Measurements from ENCODE around the gene ADGRD1. TPM values are rescaled to one million over a fixed set of nuclear protein-coding genes. Genes with fewer than 3 reads are reported as not detected.
A peak's percentile ranks its signal among the peaks of the same experiment; 100 is the strongest.

ADGRD1 gene
- total RNA-seq, 1 experiment from 2014 or later = 11.8 TPM

DNA sequence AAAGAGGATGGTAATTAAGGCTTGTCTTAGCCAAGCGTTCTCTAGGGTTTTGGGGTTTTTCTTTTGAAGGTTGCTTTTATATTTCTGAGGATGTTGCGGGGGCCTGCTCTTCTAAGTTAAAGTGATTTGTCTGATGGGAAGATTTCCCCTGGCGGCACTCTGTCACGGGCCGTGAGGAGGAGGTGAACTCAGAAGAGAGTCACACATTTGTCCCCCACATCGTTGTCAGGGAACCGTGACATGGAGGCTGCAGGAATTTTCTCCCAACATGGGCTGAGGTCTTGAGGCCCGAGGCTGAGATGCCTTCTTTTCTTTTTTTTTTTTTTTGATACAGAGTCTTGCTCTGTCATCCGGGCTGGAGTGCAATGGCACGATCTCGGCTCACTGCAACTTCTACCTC, 71.5 kb downstream of the ADGRD1 start:
- no peak for DNase-seq (ENCODE audit: low read depth)

DNA sequence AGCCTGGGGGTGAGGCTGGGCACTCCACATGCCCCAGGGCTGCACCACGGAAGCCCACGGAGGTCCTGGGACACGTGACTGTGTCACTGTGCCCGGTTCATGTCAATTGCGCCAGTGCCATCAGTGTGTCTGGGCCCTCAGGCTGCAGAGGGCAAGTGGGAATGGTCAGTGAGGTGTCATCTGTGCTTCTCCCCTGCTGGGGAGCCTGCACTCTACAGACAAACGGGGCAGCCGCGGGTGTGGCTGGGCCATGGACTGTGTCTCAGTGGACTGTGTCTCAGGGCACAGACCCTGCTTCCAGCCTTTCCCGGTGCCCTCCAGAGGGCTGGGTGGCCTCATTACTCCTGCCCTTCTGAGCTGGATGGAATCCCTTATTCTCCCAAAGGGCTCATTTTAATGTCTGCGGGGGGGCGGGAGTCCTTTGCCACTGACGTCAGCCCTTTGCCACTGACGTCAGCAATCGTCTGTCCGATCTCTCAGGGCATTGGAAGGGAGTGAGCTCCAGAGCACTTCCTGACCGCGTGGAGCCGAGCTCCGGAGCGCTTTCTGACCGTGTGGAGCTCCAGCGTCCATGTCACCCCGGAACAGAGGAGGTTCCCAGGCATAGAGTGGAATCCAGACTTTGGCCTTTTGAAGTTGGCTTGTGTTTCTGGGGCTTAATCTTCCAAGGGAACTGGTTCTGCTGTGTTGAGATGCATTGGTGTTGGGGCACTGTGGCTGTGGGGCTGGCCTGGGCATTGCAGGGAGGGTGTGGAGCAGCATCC, 72.4 kb downstream of the ADGRD1 start:
- DNase-seq (ENCODE audit: low read depth) = peak; percentile 41

DNA sequence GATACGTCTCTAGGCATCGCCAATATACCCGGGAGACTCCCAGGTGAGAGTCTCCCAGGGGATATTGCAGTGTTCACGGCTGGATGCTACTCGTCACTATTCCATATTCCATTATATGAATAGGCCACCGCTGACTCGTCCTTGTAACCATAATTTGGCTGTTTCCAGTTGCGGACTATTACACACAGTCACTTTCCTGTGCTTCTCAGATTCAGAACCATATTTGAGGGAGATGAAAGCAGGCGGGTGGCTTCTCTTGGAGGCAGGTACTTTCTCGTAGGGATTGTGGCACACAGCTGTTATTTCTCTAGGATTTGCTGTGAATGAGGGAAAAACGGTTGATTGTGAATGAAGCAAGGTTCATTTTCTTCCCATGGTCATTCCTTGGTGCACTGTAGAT, 73.0 kb downstream of the ADGRD1 start:
- no peak for DNase-seq (ENCODE audit: low read depth)

DNA sequence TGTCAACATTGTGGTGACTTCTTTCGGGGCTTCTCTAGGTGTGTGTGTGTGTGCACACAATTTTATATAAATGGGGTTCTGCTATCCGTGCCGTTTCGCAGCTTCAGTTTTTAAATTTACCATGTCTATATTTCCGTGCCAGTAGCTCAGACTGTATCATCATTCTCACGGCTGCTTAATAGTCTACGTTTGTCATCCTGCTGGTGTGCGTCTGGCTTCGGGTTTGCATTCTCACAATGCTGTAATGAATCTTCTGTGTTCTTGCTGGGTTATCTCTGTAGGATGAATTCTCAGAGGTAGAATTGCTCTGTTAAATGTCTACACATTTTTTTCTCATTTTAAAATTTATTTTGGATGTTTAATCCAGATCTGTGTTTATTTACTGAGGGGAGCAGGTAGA, 73.6 kb downstream of the ADGRD1 start:
- no peak for DNase-seq (ENCODE audit: low read depth)

DNA sequence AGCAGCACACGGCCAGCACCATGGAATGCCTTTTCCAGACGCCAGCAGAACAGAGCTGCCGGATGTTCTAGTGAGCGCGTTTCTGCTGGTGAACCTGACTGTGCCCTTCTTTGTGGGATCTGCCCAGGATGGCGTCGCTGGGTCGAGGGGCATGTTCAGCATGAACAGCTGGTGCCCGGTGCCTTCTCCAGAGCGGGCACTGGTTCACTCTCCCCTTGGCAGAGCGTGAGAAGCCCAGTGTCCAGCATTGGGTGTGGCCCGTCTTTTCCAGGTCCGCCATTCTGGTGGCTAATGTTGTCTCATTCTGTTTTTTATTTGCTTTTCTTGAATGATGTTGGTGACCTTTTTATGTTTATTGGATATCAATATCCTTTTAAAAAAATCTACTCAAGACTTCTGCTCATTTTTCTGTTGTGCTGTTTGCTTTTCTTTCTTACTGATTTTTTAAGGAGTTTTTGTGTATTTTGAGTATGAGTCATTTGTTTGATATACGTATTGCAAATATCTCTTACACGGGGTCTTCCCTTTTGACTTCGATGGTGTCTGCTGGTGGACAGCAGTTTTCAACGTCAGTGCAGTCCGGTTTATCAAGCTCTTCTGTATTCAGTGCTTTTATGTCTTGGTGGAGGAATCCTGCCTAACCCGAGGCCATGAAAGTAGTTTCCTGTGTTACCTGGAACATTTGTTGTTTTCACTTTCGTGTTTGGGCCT, 74.3 kb downstream of the ADGRD1 start:
- DNase-seq (ENCODE audit: low read depth) = no peak

DNA sequence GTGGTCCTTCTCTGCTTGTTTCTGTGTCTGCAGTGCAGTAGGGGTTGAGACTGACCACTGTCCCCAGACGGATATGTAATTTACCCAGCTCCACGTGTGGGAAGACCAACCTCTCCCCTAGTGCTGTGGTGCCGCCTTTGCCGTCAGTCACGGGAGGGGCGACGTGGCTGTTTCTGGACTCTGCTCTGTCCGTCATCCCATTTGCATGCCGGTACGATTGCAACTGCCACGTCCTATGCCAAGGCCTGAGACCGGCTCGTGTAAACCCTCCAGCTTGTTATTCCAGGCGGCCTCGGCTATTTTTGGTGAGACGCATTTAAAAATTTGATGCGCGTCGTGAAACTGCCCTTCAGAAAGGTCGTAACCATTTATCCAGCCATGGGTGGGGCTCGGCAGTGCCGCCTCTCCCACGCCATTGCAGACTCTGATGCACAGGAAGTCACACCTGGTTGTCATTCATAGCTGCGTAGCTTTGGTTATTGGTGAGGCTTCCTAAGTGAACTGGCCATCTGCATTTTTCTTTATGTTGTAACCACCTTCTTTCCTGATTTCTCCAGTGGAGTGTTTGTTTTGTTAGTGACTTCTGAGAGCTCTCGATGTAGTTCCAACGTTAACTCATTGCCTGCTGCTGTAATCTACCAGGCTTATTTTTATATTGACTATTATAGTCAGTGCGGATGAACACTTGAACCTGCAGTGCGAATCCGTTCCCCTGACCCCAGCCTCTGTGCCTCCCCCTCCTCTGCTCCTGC, 75.1 kb downstream of the ADGRD1 start:
- no peak for DNase-seq (ENCODE audit: low read depth)

DNA sequence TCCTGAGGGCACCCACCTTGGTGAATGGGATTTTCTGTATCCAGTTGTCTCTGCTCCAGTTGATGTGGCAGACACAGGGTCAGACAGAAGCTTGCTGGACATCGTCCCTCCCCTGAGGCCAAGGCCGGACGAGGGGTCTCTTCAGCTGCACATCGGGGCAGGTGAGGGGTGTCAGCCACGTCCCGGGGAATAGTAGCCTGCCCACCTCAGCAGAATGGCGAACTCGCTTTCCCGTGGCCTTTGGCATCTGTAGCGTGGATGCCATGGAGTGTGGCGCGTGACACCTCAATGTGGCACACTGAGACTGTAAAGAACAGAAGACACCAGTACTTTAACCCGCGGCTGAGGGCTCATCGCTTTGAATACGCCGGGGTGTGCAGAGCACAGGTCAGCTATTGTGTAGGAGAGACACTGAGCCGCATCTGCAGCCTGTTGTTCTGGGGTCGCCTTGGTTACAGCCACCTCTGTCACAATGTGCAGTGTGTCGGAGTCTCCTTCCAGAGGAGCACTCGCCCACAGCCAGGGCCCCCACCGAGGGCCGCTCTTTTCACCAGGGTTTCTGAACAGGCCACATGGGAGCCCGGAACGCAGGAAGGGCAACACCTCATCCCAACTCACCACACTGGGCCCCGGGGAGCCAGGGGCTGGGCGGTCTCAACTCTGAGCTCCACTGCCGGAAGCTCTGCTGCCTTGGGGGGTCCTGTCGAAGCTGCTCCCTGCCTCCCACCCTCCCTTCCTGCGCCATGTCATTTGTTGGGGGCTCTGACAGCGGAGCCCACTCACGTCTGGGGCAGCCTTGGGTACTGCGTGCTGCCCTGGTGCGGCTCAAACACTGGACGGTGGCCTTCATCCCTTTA, 77.0 kb downstream of the ADGRD1 start:
- no peak for DNase-seq (ENCODE audit: low read depth)

DNA sequence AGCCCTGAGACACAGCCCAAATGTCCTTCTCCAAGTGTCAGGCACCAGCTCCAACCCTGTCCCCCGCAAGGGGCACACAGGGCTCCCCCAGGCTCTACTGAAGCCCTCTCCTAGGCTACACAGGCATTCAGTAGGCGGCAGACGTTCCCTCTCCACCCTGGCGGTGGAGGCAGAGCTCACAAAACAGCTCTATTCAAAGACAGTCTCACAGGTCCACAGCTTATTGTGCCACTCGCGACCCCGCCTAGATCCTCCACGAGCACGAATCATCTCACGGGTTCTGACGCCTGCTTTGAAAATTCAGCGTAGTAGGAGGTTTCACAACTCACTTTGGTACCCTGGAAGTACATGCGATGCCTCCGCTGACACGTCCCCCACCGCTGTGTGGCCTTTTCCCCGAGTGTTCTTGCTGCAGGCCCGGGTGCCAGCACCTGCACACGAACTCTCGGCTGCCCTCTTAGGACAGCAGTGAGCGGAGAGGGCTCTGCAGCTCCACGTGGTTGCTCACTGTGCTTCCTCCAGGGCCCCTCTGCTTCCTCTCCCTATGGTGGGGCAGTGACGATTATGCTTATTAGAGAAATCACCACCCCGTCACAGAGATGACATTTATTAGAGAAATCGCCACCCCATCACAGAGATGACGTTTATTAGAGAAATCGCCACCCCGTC, 78.5 kb downstream of the ADGRD1 start:
- no peak for DNase-seq (ENCODE audit: low read depth)

DNA sequence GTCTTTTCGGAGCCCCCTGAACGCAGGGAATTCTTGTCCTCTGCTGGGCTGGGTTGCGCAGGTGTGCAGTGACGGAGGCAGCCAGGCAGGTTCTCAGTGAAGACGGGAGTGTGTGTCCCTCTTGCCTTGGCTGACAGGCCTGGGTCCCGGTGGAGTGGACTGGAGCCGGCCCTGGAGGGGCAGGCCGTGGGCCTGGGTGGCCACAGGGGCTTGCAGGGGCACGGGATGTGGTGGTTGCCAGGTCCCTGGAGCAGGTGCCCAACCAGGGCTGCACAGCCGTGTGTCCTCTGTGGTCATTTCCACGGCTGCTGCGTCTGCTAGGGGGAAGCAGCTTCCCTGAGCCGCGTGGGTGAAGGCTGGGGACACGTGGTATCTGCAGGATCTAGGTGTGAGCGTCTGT, 79.8 kb downstream of the ADGRD1 start:
- DNase-seq (ENCODE audit: low read depth) = no peak

DNA sequence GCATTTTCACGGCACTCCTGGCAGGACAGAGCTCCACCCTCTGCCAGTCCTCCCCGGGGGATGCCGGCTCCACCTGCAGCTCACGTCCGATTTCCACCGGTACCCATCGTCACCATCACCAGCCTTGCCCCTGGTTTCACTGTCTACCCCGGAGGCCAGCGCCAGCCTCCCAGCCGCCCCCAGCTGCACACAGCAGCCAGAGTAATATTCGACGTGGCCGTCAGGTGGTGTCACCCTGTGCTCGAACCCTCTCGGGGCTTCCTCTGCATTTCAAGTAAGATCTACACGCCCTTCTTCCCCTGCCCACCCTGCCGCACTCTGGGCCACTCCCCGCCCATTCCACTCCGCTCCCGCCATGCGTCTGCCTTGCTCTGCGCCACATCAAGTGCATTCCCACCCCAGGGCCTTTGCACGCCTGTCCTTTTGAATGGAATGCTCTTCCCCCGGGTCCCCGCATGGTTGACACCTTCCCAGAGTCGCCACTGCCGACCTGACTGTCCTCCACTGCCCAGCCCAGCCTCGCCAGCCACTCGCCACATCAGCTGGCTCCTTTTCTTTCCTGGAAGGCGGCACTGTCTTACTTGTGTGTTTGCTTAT, 80.3 kb downstream of the ADGRD1 start:
- DNase-seq (ENCODE audit: low read depth) = no peak

DNA sequence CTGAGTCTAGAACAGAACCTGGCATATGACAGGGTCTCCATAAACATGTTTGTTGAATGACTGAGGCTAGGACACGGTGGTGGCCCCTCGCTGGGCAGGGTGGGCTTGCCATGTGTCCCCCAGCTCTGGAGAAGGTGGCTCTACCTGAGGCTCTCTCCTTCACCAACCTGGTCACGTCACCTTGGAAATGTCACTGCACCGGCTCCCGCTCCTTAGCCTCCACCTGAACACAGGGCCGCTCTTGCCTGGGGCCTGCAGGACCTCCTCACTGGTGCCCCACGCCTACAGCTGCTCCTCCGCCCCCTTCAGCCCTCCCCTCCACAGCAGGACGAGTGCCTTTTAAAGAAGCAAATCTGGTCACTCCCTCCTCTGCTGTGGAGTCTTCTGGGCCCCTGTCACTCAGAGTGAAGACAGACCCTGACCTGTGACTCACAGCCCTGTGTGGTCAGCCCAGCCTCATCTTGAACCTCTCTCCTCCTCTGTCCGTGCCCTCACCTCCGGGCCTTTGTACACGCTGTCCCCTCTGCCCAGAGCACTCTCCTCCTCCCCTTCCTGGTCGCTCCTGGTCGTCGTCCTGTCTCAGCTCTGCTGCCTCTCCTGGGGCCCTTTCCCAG, 81.0 kb downstream of the ADGRD1 start:
- DNase-seq (ENCODE audit: low read depth) = no peak

DNA sequence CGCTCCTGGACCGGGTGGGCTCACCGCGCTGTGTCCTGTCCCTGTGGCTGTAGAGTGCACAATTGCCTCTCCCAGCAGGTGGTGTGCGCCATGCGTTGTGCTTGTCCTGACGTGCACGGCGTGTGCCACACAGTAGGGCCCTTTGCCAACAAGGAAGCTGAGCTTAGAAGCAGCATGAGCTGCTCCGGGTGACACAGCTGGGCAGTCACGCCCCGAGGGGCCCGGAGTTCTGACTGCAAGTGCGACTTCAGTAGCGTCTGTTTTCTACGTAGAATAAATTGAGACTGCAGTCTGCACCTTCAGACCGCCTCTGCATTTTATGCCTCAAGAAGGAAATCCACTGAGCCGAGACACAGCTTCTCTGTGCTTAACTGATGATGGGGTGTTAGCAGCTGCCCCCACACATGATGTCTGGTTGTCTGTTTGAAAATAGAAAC, 81.6 kb downstream of the ADGRD1 start:
- DNase-seq (ENCODE audit: low read depth) = no peak

DNA sequence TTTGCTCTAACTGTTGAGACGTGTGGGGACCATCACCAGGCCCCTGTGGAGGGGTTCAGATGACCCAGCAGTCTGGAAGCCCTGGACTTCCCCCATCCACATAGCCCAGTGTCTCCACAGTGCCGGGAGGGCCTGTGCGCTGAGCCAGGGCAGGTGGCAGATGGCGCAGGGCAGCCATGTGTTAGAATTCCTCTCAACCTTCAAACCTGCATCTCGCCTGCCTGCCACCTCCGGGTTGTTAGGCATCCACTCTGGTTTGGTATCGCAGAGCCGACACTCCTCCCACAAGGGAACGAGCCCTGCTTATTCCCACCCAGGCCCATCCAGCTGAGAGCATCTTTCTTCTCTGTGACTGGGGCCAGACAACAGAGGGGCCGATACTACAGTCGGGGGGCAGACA, 84.5 kb downstream of the ADGRD1 start:
- DNase-seq (ENCODE audit: low read depth) = no peak

DNA sequence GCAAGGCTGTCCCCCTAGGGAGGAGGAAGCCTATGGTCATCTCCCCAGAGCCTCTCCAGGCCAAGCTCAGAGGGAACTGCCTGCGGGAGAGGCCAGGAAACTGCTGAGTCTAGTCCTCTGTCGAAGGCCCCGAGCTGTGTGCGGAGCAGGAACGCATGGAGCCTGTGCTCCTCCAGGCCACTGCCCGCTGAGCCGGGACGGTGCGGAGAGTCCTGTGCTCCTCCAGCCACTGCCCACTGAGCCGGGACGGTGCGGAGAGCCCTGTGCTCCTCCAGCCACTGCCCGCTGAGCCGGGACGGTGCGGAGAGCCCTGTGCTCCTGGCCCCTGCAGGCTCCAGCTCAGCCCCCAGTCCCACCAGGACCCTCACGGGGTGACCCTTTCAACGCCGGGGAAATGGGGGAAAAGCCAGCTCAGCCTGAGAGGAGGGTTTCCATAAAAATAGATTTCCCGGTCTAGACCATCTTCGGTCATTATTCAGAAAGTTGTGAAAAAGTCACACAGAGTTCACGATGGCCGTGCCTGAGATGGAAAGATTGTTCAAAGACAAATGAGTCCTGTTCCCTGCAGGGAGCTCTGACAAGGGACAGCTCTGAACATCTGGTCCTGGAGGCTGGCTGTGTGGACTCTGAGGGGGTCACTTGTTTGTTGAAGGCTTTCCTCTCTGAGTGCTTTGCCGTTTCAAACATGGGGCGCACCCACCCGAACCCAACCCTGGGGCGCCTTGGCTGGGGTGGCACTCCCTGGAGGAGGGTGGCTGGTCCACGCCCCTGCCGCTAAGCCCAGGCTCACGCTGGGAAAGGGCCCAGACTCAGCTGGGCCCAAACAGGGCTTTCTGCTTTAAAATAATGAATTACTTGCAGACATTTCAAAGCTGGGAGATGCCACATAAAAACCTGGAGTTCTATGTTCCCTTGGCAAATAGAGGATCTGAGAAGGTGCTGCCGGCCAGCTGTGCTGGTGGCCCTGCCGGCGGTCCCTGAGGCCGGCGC, 85.5 kb downstream of the ADGRD1 start:
- DNase-seq (ENCODE audit: low read depth) = no peak

DNA sequence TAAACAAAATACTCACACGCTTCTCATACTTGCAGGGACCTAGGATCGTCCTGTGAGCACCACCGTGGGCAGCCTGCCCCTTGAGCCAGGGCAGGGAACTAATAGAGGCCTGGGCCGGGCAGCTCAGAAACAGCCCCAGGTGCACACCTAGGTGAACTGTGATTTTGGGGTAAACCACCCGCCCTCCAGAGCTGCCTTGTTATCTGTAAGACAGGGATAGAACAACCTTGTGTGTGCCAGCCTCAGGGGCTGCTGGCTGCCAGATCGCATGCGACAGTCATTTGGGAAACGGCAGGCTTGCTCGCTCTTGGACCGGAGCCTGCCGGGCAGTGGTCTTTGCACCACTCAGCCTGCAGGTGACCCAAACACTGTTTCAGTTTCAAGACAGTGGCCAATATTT, 86.8 kb downstream of the ADGRD1 start:
- no peak for DNase-seq (ENCODE audit: low read depth)

DNA sequence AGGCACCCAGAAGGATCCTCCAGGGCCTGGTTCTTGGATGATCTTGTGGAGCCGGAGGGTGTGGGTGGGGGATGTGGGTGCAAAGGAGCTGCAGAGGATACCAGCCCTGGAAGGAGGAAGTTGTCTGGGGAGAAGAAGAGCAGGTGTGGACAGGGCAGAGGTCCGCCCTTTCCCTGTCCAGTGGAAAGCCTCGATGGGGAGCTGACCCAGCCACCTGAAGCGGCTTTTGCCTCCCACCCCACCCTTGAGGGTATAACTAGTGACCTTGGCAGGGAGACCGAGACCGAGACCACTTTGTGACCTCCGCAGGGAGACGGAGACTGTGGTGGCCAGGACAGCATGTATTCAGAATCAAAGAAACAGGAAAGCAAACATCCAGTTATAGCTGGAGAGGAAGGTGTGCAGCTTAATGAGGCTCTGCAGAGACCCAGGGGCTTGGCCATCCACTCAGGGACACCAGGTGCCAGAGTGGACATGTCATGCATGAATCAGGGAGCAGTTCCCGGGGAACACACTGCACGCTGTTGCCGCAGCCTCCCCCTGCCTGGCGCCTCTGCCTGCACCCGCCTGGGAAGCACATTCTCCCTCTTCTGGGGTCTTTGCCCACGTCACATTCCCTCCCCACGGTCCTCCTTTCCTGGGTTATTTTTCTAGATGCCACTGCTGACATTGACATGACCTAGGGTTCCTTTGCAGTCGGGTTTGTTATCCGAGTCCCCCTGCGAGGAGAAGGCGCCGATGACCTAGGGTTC, 87.7 kb downstream of the ADGRD1 start:
- no peak for DNase-seq (ENCODE audit: low read depth)

DNA sequence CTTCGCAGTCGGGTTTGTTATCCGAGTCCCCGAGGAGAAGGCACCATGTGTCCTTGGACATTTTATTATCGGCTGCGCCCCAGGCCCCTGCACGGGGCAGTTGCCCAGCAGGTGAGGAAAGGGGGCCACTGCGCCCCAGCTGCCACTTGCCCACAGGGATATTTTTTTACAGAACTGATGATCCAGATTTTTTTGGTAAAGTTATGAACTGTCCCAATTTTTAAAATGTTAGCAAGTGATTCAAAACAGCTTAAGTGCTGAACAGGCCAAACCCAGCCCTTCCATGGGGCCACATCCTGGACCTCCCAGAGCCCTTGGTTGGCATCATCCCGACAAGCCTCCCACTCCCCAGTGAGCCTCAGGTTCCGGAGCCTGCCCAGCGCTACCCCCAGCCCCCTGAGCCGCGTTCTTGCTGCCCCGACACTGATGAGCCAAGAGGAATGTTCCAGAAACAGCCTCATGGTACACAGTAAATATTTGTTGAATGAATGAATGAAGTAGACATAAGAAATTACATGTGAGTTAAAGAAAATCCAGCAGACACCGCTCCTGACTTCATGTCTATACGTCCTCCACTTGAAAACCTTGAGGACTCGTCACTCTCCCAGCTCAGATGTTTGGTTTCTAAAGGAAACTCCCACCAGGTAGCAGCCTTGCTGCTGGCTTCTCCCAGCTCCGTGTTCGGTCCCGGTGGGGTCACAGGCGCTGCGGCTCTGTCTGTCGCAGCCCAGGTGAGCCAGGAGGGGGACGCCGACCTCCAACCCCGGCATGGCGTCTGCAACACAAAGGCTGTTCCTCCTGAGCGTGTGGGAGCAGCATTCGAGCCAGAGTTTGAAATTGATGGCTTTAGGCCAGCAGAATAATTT, 88.5 kb downstream of the ADGRD1 start:
- no peak for DNase-seq (ENCODE audit: low read depth)
